H1 (cell line): ENCODE data around the gene CTPS1. TPM values are rescaled to one million over a fixed set of nuclear protein-coding genes. Genes with fewer than 3 reads are reported as not detected.

Experiments
- CTCF ChIA-PET: fragments of 300-600 bp; sonication (Branson Sonifier 250); formaldehyde crosslinking; loops from one replicate; lab custom pipeline; 2021; ENCODE audit not compliant: partially characterized antibody; lab: Charles Lee
- POLR2A ChIA-PET: fragments of 300-600 bp; sonication (Branson Sonifier 250); formaldehyde crosslinking; loops from one replicate; lab custom pipeline; 2021; ENCODE audit warnings: inconsistent platforms; ENCODE audit not compliant: partially characterized antibody; lab: Charles Lee
- DNase-seq, 2 experiments: peaks; one replicate each; pipeline versions ENCODE4 v3.0.0 to v3.0.0-alpha.2; 2010 to 2022; ENCODE audit warnings: low spot score in 2 of 2, low read depth in 1 of 2, mixed read lengths in 1 of 2
- FAIRE-seq: peaks from 2 replicates; lab custom pipeline; 2011; peaks lifted over from hg19 to GRCh38; lab: Jason Lieb, UNC
- H2AFZ ChIP-seq: 2 replicates; pipeline ENCODE4 v1.8.1; 2012; ENCODE audit warnings: low read length, inconsistent platforms
- H2AK5ac ChIP-seq: 2 replicates; pipeline ENCODE4 v1.6.1; 2013; ENCODE audit warnings: low read depth, low read length
- H2BK120ac ChIP-seq: replicated peaks from 2 replicates; pipeline ENCODE3; 2013; ENCODE audit warnings: low read depth, low read length, inconsistent platforms
- H2BK12ac ChIP-seq: 2 replicates; pipeline ENCODE4 v1.6.1; 2013; ENCODE audit warnings: low read depth, low read length
- H2BK15ac ChIP-seq: 2 replicates; pipeline ENCODE4 v1.6.1; 2013; ENCODE audit warnings: low read length
- H2BK20ac ChIP-seq: 2 replicates; pipeline ENCODE4 v1.6.1; 2013; ENCODE audit warnings: low read length
- H2BK5ac ChIP-seq: 2 replicates; pipeline ENCODE4 v1.6.1; 2013; ENCODE audit warnings: low read depth, low read length
- H3K14ac ChIP-seq: 2 replicates; pipeline ENCODE4 v1.6.1; 2013; ENCODE audit warnings: inconsistent platforms; ENCODE audit not compliant: insufficient read length
- H3K18ac ChIP-seq: 2 replicates; pipeline ENCODE4 v1.6.1; 2013; ENCODE audit warnings: low read length; ENCODE audit errors: extremely low read depth
- H3K23ac ChIP-seq: 2 replicates; pipeline ENCODE4 v1.6.1; 2013; ENCODE audit warnings: inconsistent platforms; ENCODE audit not compliant: insufficient read length
- H3K23me2 ChIP-seq: 2 replicates; pipeline ENCODE4 v1.6.1; 2013; ENCODE audit warnings: low read depth, low read length
- H3K27ac ChIP-seq: 2 replicates; pipeline ENCODE4 v1.6.1; 2011; ENCODE audit warnings: low read depth, low read length, inconsistent platforms
- H3K27me3 ChIP-seq, 4 experiments: replicated peaks in 1 of 4; 1 replicate in 1 of 4; 2 replicates in 3 of 4; pipeline versions ENCODE4 v1.6.1 to v1.8.1; 2011 to 2013; ENCODE audit warnings: low read length in 3 of 4, mild to moderate bottlenecking in 3 of 4, inconsistent platforms in 2 of 4, mixed read lengths in 2 of 4, moderate library complexity in 1 of 4; ENCODE audit not compliant: control insufficient read depth in 3 of 4, insufficient read depth in 3 of 4; ENCODE audit errors: extremely low read depth in 1 of 4
- H3K36me3 ChIP-seq, 4 experiments: 2 replicates each; pipeline versions ENCODE4 v1.6.1 to v1.8.1; 2011 to 2013; ENCODE audit warnings: mild to moderate bottlenecking in 4 of 4, low read length in 3 of 4, moderate library complexity in 2 of 4, control low read depth in 1 of 4, inconsistent platforms in 1 of 4; ENCODE audit not compliant: insufficient read depth in 4 of 4, control insufficient read depth in 2 of 4
- H3K4ac ChIP-seq: replicated peaks from 2 replicates; pipeline ENCODE3; 2013; ENCODE audit warnings: low read length, low read depth, mixed read lengths, inconsistent platforms; ENCODE audit not compliant: insufficient read length
- H3K4me1 ChIP-seq, 4 experiments: replicated peaks in 1 of 4; 1 replicate in 1 of 4; 2 replicates in 3 of 4; pipeline versions ENCODE4 v1.6.1 to v1.8.1; 2011 to 2013; ENCODE audit warnings: low read length in 3 of 4, inconsistent platforms in 2 of 4, mixed read lengths in 1 of 4; ENCODE audit not compliant: insufficient read depth in 4 of 4, control insufficient read depth in 3 of 4
- H3K4me2 ChIP-seq, 2 experiments: 2 replicates each; pipeline versions ENCODE4 v1.6.1 to v1.8.1; 2011 to 2013; ENCODE audit warnings: low read depth in 2 of 2, low read length in 2 of 2, control low read depth in 1 of 2, inconsistent platforms in 1 of 2, mild to moderate bottlenecking in 1 of 2; ENCODE audit not compliant: insufficient read depth in 1 of 2
- H3K4me3 ChIP-seq, 4 experiments: fragments of 200-600, 300-600 bp in 1 of 4; sonication (generic), shearing (Covaris generic), sonication (Bioruptor Twin) in 1 of 4; 2 replicates each; pipeline versions ENCODE4 v1.5.1 to v1.8.1; 2011 to 2016; ENCODE audit warnings: low read length in 4 of 4, low read depth in 3 of 4, control low read depth in 2 of 4, inconsistent platforms in 2 of 4, mild to moderate bottlenecking in 2 of 4, mixed read lengths in 1 of 4, moderate library complexity in 1 of 4; ENCODE audit not compliant: insufficient read depth in 2 of 4; ENCODE audit errors: extremely low read depth in 1 of 4
- H3K56ac ChIP-seq: replicated peaks from 2 replicates; pipeline ENCODE3; 2013; ENCODE audit warnings: low read depth, mild to moderate bottlenecking, mixed read lengths, low read length, inconsistent platforms; ENCODE audit not compliant: insufficient read length
- H3K79me1 ChIP-seq: 2 replicates; pipeline ENCODE4 v1.6.1; 2013; ENCODE audit warnings: low read depth, low read length, control low read depth
- H3K79me2 ChIP-seq, 2 experiments: 2 replicates each; pipeline versions ENCODE4 v1.6.1 to v1.8.1; 2012 to 2013; ENCODE audit warnings: low read length in 2 of 2, mild to moderate bottlenecking in 2 of 2, inconsistent platforms in 1 of 2; ENCODE audit not compliant: insufficient read depth in 2 of 2, control insufficient read depth in 1 of 2
- H3K9ac ChIP-seq, 4 experiments: replicated peaks in 1 of 4; 1 replicate in 1 of 4; 2 replicates in 3 of 4; pipeline versions ENCODE4 v1.6.1 to v1.8.1; 2011 to 2013; ENCODE audit warnings: low read depth in 3 of 4, low read length in 3 of 4, control low read depth in 2 of 4, mild to moderate bottlenecking in 2 of 4, moderate library complexity in 2 of 4, inconsistent platforms in 1 of 4; ENCODE audit errors: extremely low read depth in 1 of 4
- H3K9me3 ChIP-seq, 2 experiments: 2 replicates each; pipeline versions ENCODE4 v1.6.1 to v1.8.1; 2012 to 2013; ENCODE audit warnings: mild to moderate bottlenecking in 2 of 2, moderate library complexity in 2 of 2, control low read depth in 1 of 2, inconsistent platforms in 1 of 2, low read depth in 1 of 2, low read length in 1 of 2, mixed read lengths in 1 of 2; ENCODE audit not compliant: insufficient read depth in 2 of 2
- H4K20me1 ChIP-seq, 2 experiments: replicated peaks in 1 of 2; 2 replicates each; pipeline versions ENCODE3 to v1.8.1; 2011 to 2013; ENCODE audit warnings: inconsistent platforms in 2 of 2, low read length in 2 of 2, mild to moderate bottlenecking in 1 of 2; ENCODE audit not compliant: insufficient read depth in 2 of 2, control insufficient read depth in 1 of 2
- H4K5ac ChIP-seq: 2 replicates; pipeline ENCODE4 v1.6.1; 2013; ENCODE audit warnings: low read length, low read depth, mixed read lengths, inconsistent platforms; ENCODE audit not compliant: insufficient read length
- H4K8ac ChIP-seq: 2 replicates; pipeline ENCODE4 v1.8.0; 2013; ENCODE audit warnings: mild to moderate bottlenecking, moderate library complexity, low read length, inconsistent platforms; ENCODE audit not compliant: insufficient read depth; ENCODE audit errors: extremely low read depth
- H4K91ac ChIP-seq: replicated peaks from 2 replicates; pipeline ENCODE3; 2013; ENCODE audit warnings: low read length, mixed read lengths, inconsistent platforms; ENCODE audit not compliant: insufficient read length
- ASH2L ChIP-seq: fragments of 200-600, 300-600 bp; sonication (generic); IDR thresholded peaks from one replicate; pipeline ENCODE4 v1.7.1; 2017; ENCODE audit warnings: low read length
- ATF2 ChIP-seq: IDR thresholded peaks from 2 replicates; pipeline ENCODE4 v1.6.1; 2012; ENCODE audit warnings: low read length, inconsistent platforms
- BCL11A ChIP-seq, 2 experiments: IDR thresholded peaks; one replicate each; pipeline ENCODE4 v1.6.1; 2011; ENCODE audit warnings: low read depth in 2 of 2, low read length in 2 of 2, mild to moderate bottlenecking in 2 of 2
- BRCA1 ChIP-seq: IDR thresholded peaks from 2 replicates; pipeline ENCODE4 v1.6.1; 2012; ENCODE audit warnings: low read depth, low read length, improper control_type of control experiment
- EGR1 ChIP-seq: IDR thresholded peaks from 2 replicates; pipeline ENCODE4 v1.6.1; 2011; ENCODE audit warnings: low read depth, low read length, borderline replicate concordance
- EZH2 ChIP-seq: fragments of 200-600 bp; sonication (generic); IDR thresholded peaks from 2 replicates; pipeline ENCODE4 v1.7.1; 2012; ENCODE audit warnings: low read depth, mild to moderate bottlenecking, moderate library complexity, low read length, inconsistent platforms; ENCODE audit not compliant: severe bottlenecking
- FOSL1 ChIP-seq: IDR thresholded peaks from 2 replicates; pipeline ENCODE4 v1.6.1; 2011; ENCODE audit warnings: mild to moderate bottlenecking, low read depth, low read length, moderate library complexity; ENCODE audit not compliant: insufficient read depth
- HDAC6 ChIP-seq: IDR thresholded peaks from one replicate; pipeline ENCODE4 v1.7.1; 2012; ENCODE audit warnings: low read depth, mild to moderate bottlenecking, inconsistent platforms, low read length, moderate library complexity
- JUN ChIP-seq: IDR thresholded peaks from 2 replicates; pipeline ENCODE4 v1.6.1; 2011; ENCODE audit warnings: low read depth, mild to moderate bottlenecking, improper control_type of control experiment, low read length
- KDM1A ChIP-seq: fragments of 200-600, 300-600 bp; sonication (generic); IDR thresholded peaks from 2 replicates; pipeline ENCODE4 v1.7.1; 2016; ENCODE audit warnings: mild to moderate bottlenecking, low read length, borderline replicate concordance
- RBBP5 ChIP-seq: IDR thresholded peaks from 2 replicates; pipeline ENCODE4 v1.7.1; 2012; ENCODE audit warnings: low read depth, mild to moderate bottlenecking, inconsistent platforms, low read length, moderate library complexity, borderline replicate concordance
- SP2 ChIP-seq: IDR thresholded peaks from 2 replicates; pipeline ENCODE4 v1.6.1; 2012; ENCODE audit warnings: mild to moderate bottlenecking, low read length, inconsistent platforms
- TCF12 ChIP-seq: IDR thresholded peaks from 2 replicates; pipeline ENCODE4 v1.6.1; 2011; ENCODE audit warnings: low read depth, mild to moderate bottlenecking, low read length
- ZNF274 ChIP-seq: IDR thresholded peaks from 2 replicates; pipeline ENCODE4 v1.7.0; 2012; ENCODE audit warnings: low read length, borderline replicate concordance; ENCODE audit errors: extremely low read depth
- WGBS, 2 experiments: shearing (Covaris generic) in 1 of 2; methylation state at CpG; one replicate each; pipeline versions ENCODE4 v1.1.6 to v1.1.7; 2013 to 2015; ENCODE audit warnings: low lambda C conversion rate in 2 of 2, mixed read lengths in 2 of 2, inconsistent platforms in 1 of 2, low coverage in 1 of 2, missing lambda C conversion rate in 1 of 2; ENCODE audit not compliant: insufficient replicate concordance in 2 of 2, insufficient coverage in 1 of 2, insufficient read length in 1 of 2; ENCODE audit errors: extremely low coverage in 1 of 2, missing lambda C conversion rate in 1 of 2; 5-methylcytosine and 5-hydroxymethylcytosine counted together
- polyA plus RNA-seq, 7 experiments: library from polyadenylated mRNA; depleted of rRNA in 3 of 7; stranded (reverse) in 5 of 7; unstranded in 2 of 7; fragments of >200 nt in 5 of 7; fragments of 200-250 nt in 2 of 7; gene quantifications; 1 replicate in 5 of 7; 2 replicates in 1 of 7; 4 replicates in 1 of 7; pipeline versions ENCODE4 v1.2.1 to v1.2.3, GENCODE V29; 2011 to 2013; ENCODE audit warnings: missing spikeins in 2 of 7, mixed read lengths in 2 of 7
- total RNA-seq: library from RNA; stranded (reverse); fragmentation: NEBNext Ultra II Directional; extraction: Animal tissue kit (Norgen Biotek cat#: 25700); gene quantifications from 2 replicates; pipeline ENCODE4 v1.2.1, GENCODE V29; 2021

The CTPS1 gene
- total and polyA plus RNA-seq, 2 of the 8 experiments (the other 6 are each of a cell fraction or from before 2014, with no cell fraction given), result 35.5 to 103 TPM

GRCh38 chr1:41045740-41046139 is 66.2 kb downstream of the CTPS1 start:
- no peaks in the 10 kb centered on the region for H3K79me1 ChIP-seq
- no peaks in the 10 kb centered on the region for H3K23me2 ChIP-seq
- no peak overlapping the region for H2BK5ac ChIP-seq
- H2BK12ac ChIP-seq, result no peak overlapping the region
- no peak overlapping the region for H2BK15ac ChIP-seq
- no peak overlapping the region for H3K4me2 ChIP-seq
- no peak overlapping the region for H2BK120ac ChIP-seq
- no peak overlapping the region for H2BK20ac ChIP-seq
- H3K9me3 ChIP-seq, result no peaks in the 10 kb centered on the region
- H3K4me1 ChIP-seq, result no peaks in the 10 kb centered on the region
- no peak overlapping the region for H4K91ac ChIP-seq
- no peak for FAIRE-seq
- no peak overlapping the region for H3K9ac ChIP-seq
- H3K18ac ChIP-seq, result no peak overlapping the region
- no peak overlapping the region for H3K4ac ChIP-seq
- ChIA-PET POLR2A (no interaction called here), CTCF (no interaction called here)
- no peaks in the 10 kb centered on the region for H3K79me2 ChIP-seq
- H4K8ac ChIP-seq, result no peak overlapping the region
- H3K14ac ChIP-seq, result no peak overlapping the region
- H2AFZ ChIP-seq, result no peak overlapping the region
- H3K4me3 ChIP-seq, result no peak overlapping the region
- no peak overlapping the region for H2AK5ac ChIP-seq
- peaks cover 0 to 2% (median 0%) of the 10 kb centered on the region in 4 experiments; a peak in 1 of 8 replicates for H3K36me3 ChIP-seq
- DNase-seq, result no peak
- no peak overlapping the region for H3K27ac ChIP-seq
- H3K56ac ChIP-seq, result no peak overlapping the region
- no peak overlapping the region for H4K5ac ChIP-seq
- H4K20me1 ChIP-seq, result peaks cover 0 to 3% of the 10 kb centered on the region in 2 experiments
- no peak overlapping the region for H3K23ac ChIP-seq
- 87% methylated on average over 5 of the region's 5 CpGs; no CpG with 5 or more reads in 1 of the 2 experiments for WGBS, 2 experiments
- H3K27me3 ChIP-seq, result no peaks in the 10 kb centered on the region
- no peak for TF ChIP-seq ASH2L
- TF ChIP-seq BCL11A (IDR thresholded peaks at IDR 0.05; ENCODE audit: low read depth in 2 of 2, low read length in 2 of 2), result no peak
- no peak for TF ChIP-seq SP2
- no peak for TF ChIP-seq TCF12
- no peak for TF ChIP-seq KDM1A
- no peak for TF ChIP-seq RBBP5
- TF ChIP-seq EZH2, result no peak
- TF ChIP-seq EGR1, result no peak
- TF ChIP-seq FOSL1, result no peak
- no peak for TF ChIP-seq ZNF274
- no peak for TF ChIP-seq HDAC6
- no peak for TF ChIP-seq BRCA1
- TF ChIP-seq JUN, result no peak
- no peak for TF ChIP-seq ATF2
